A549 (cell line): ENCODE data around the gene B4GALT6. TPM values are rescaled to one million over a fixed set of nuclear protein-coding genes. Genes with fewer than 3 reads are reported as not detected.

Experiments
- ATAC-seq, 2 experiments: fragments of 200-7000 bp in 1 of 2; fragments of >200 bp in 1 of 2; cut with Nextera tagmentation in 1 of 2; cut with Tn5 transposase in 1 of 2; 3 replicates each; pipeline versions ENCODE4 v1.8.0 to v1.9.1; 2018 to 2020; ENCODE audit warnings: mild to moderate bottlenecking in 1 of 2, moderate library complexity in 1 of 2
- CTCF ChIA-PET: fragments of 300-600 bp; sonication (Branson Sonifier 250); formaldehyde crosslinking; extraction: SDS; loops from one replicate; lab custom pipeline; 2021; ENCODE audit warnings: antibody characterized with exemption, inconsistent platforms; lab: Yijun Ruan, JAX
- POLR2A ChIA-PET: fragments of 350-600 bp; formaldehyde crosslinking; extraction: SDS; loops from one replicate; lab custom pipeline; 2021; ENCODE audit warnings: antibody characterized with exemption, inconsistent platforms; lab: Yijun Ruan, JAX
- DNase-seq, 2 experiments: peaks; one replicate each; pipeline versions ENCODE4 v3.0.0 to v3.0.0-alpha.2; 2011 to 2016; ENCODE audit warnings: low read depth in 1 of 2, low spot score in 1 of 2
- FAIRE-seq: peaks from 2 replicates; lab custom pipeline; 2011; peaks lifted over from hg19 to GRCh38; lab: Jason Lieb, UNC
- H3K27ac ChIP-seq, 2 experiments: fragments of >200 bp; sonication (Bioruptor Twin); formaldehyde crosslinking; 3 replicates each; pipeline ENCODE4 v1.5.1; 2016 to 2017
- H3K4me1 ChIP-seq: fragments of >200 bp; sonication (Bioruptor Twin); formaldehyde crosslinking; 3 replicates; pipeline ENCODE4 v1.6.1; 2016
- H3K4me2 ChIP-seq: fragments of >200 bp; sonication (Bioruptor Twin); formaldehyde crosslinking; 3 replicates; pipeline ENCODE4 v1.6.1; 2016
- H3K4me3 ChIP-seq: fragments of >200 bp; sonication (Bioruptor Twin); formaldehyde crosslinking; 3 replicates; pipeline ENCODE4 v1.5.1; 2016
- H3K9me3 ChIP-seq: fragments of >200 bp; sonication (Bioruptor Twin); formaldehyde crosslinking; 3 replicates; pipeline ENCODE4 v1.6.1; 2016
- BHLHE40 ChIP-seq: IDR thresholded peaks from 2 replicates; pipeline ENCODE4 v1.6.1; 2012; ENCODE audit warnings: low read depth, low read length, inconsistent platforms
- CBX8 ChIP-seq: fragments of 200-600 bp; sonication (generic); IDR thresholded peaks from 2 replicates; pipeline ENCODE4 v1.6.1; 2016
- EP300 ChIP-seq, 2 experiments: fragments of >200 bp; sonication (Bioruptor Twin); formaldehyde crosslinking; IDR thresholded peaks; 2 replicates in 1 of 2; 3 replicates in 1 of 2; pipeline ENCODE4 v1.6.1; 2016 to 2017
- ESRRA ChIP-seq: fragments of 150-350 bp; IDR thresholded peaks from 2 replicates; pipeline ENCODE4 v1.6.1; 2014; ENCODE audit warnings: mild to moderate bottlenecking, low read length, borderline replicate concordance
- FOSB ChIP-seq: fragments of 250-450 bp; sonication (Bioruptor Pico); IDR thresholded peaks from 2 replicates; pipeline ENCODE4 v1.5.0; 2020; ENCODE audit warnings: mild to moderate bottlenecking, moderate library complexity
- FOSL2 ChIP-seq, 2 experiments: fragments of 450-650 bp in 1 of 2; fragments of >200 bp in 1 of 2; sonication (Bioruptor Twin) in 1 of 2; formaldehyde crosslinking; IDR thresholded peaks; 2 replicates each; pipeline versions ENCODE4 v1.5.0 to v1.6.1; 2016 to 2020; ENCODE audit warnings: mild to moderate bottlenecking in 1 of 2, moderate library complexity in 1 of 2
- FOXS1 ChIP-seq: fragments of 250-450 bp; sonication (Bioruptor Pico); IDR thresholded peaks from 2 replicates; pipeline ENCODE4 v1.5.0; 2020; ENCODE audit warnings: mild to moderate bottlenecking, moderate library complexity
- HDAC2 ChIP-seq: fragments of 200-600 bp; sonication (generic); IDR thresholded peaks from 2 replicates; pipeline ENCODE4 v1.6.1; 2016
- HOXB13 ChIP-seq: fragments of 250-450 bp; sonication (Bioruptor Pico); IDR thresholded peaks from 2 replicates; pipeline ENCODE4 v1.5.0; 2020; ENCODE audit warnings: low read depth, mild to moderate bottlenecking, moderate library complexity
- JUN ChIP-seq, 2 experiments: fragments of >200 bp; sonication (Bioruptor Twin); formaldehyde crosslinking; IDR thresholded peaks; 2 replicates in 1 of 2; 3 replicates in 1 of 2; pipeline ENCODE4 v1.6.1; 2016 to 2017
- KDM1A ChIP-seq: fragments of 200-600 bp; sonication (generic); IDR thresholded peaks from 2 replicates; pipeline ENCODE4 v1.6.1; 2016; ENCODE audit warnings: low read depth, mild to moderate bottlenecking
- KDM5A ChIP-seq: fragments of 200-600 bp; sonication (generic); IDR thresholded peaks from 2 replicates; pipeline ENCODE4 v1.6.1; 2016; ENCODE audit warnings: antibody characterized with exemption, mild to moderate bottlenecking
- MAZ ChIP-seq: fragments of 150-350 bp; IDR thresholded peaks from 2 replicates; pipeline ENCODE4 v1.6.1; 2014; ENCODE audit warnings: antibody characterized with exemption, low read depth, low read length, borderline replicate concordance
- MYC ChIP-seq: IDR thresholded peaks from 2 replicates; pipeline ENCODE4 v1.6.1; 2012; ENCODE audit warnings: mild to moderate bottlenecking, inconsistent platforms, low read length, improper control_type of control experiment, borderline replicate concordance
- NFE2L2 ChIP-seq: fragments of 150-350 bp; conservative IDR thresholded peaks from 2 replicates; pipeline ENCODE4 v1.6.1; 2014; ENCODE audit warnings: low read length
- NR3C1 ChIP-seq: fragments of >200 bp; sonication (Bioruptor Twin); formaldehyde crosslinking; IDR thresholded peaks from 3 replicates; pipeline ENCODE4 v1.6.1; 2017
- PHF8 ChIP-seq: fragments of 200-600 bp; sonication (generic); IDR thresholded peaks from 2 replicates; pipeline ENCODE4 v1.6.1; 2016; ENCODE audit warnings: low read depth, mild to moderate bottlenecking, antibody characterized with exemption, moderate library complexity, borderline replicate concordance
- POLR2AphosphoS2 ChIP-seq: conservative IDR thresholded peaks from 2 replicates; pipeline ENCODE4 v1.6.1; 2012; ENCODE audit warnings: low read length, improper control_type of control experiment, inconsistent platforms
- RCOR1 ChIP-seq: fragments of 150-350 bp; IDR thresholded peaks from 2 replicates; pipeline ENCODE4 v1.6.1; 2014; ENCODE audit warnings: antibody characterized with exemption, low read length, low read depth
- RNF2 ChIP-seq: fragments of 200-600 bp; sonication (generic); IDR thresholded peaks from 2 replicates; pipeline ENCODE4 v1.6.1; 2016; ENCODE audit warnings: low read depth, mild to moderate bottlenecking, antibody characterized with exemption, moderate library complexity, borderline replicate concordance
- TFCP2L1 ChIP-seq: fragments of 250-450 bp; sonication (Bioruptor Pico); IDR thresholded peaks from 2 replicates; pipeline ENCODE4 v1.5.0; 2021; ENCODE audit warnings: mild to moderate bottlenecking
- TP53 ChIP-seq: fragments of 250-450 bp; sonication (Bioruptor Pico); IDR thresholded peaks from 2 replicates; pipeline ENCODE4 v1.5.0; 2021; ENCODE audit warnings: mild to moderate bottlenecking, moderate library complexity
- ZNF302 ChIP-seq: fragments of 250-450 bp; sonication (Bioruptor Pico); IDR thresholded peaks from 2 replicates; pipeline ENCODE4 v1.9.0; 2021; ENCODE audit warnings: inconsistent platforms, mild to moderate bottlenecking, moderate library complexity
- WGBS: methylation state at CpG from one replicate; pipeline ENCODE4 v1.1.6; 2017; ENCODE audit errors: missing lambda C conversion rate; 5-methylcytosine and 5-hydroxymethylcytosine counted together
- polyA plus RNA-seq, 4 experiments: library from polyadenylated mRNA; depleted of rRNA in 3 of 4; stranded (reverse); fragments of >200 nt; fragmentation: RNase III in 1 of 4; extraction: RNeasy Plus Mini Kit Qiagen cat#74134 plus additional on column Dnase treatment in 1 of 4; gene quantifications; 2 replicates in 3 of 4; 3 replicates in 1 of 4; pipeline ENCODE4 v1.2.3, GENCODE V29; 2011 to 2017
- TF ChIP-seq, protein P1 (sequence below): fragments of 450-650 bp; IDR thresholded peaks from 2 replicates; pipeline ENCODE4 v1.6.1; 2014; ENCODE audit warnings: antibody characterized with exemption
- TF ChIP-seq, protein P2 (sequence below): IDR thresholded peaks from 2 replicates; pipeline ENCODE4 v1.6.1; 2012; ENCODE audit warnings: low read depth, borderline replicate concordance
- TF ChIP-seq, protein P3 (sequence below): fragments of 250-450 bp; sonication (Bioruptor Pico); IDR thresholded peaks from 2 replicates; pipeline ENCODE4 v1.5.0; 2021; ENCODE audit warnings: mild to moderate bottlenecking, moderate library complexity, borderline replicate concordance
- TF ChIP-seq, protein P4 (sequence below): fragments of 200-600 bp; sonication (generic); IDR thresholded peaks from 2 replicates; pipeline ENCODE4 v1.6.1; 2016; ENCODE audit warnings: antibody characterized with exemption, mild to moderate bottlenecking, moderate library complexity
- TF ChIP-seq, protein P5 (sequence below): IDR thresholded peaks from 2 replicates; pipeline ENCODE4 v1.6.1; 2012
- TF ChIP-seq, protein P6 (sequence below): IDR thresholded peaks from 2 replicates; pipeline ENCODE4 v1.6.1; 2012

Gene B4GALT6
- polyA plus RNA-seq, 2 of the 4 experiments (the other 2 are of a cell fraction) = 7.1 to 12.8 TPM

DNA sequence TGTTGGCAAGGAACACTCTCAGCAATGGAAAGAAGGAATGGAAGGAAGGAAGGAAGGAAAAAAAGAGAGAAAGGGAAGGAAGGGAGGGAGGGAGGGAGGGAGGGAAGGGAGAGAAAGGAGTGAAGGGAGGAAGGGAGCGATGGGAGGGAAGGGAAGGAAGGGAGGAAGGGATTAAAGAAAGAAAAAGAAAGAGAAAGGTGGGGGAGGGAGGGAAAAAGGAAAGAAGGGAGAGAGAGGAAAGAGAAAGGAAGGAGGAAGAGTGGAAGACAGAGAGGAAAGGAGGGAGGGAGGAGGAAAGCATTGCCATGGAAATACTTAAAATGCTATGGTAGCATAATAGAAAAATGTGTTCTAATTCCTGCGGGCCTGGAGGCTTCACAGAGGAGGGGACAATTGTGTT is 70.3 kb downstream of the B4GALT6 start:
- POLR2A ChIA-PET = no interaction called here
- H3K4me1 ChIP-seq = no peaks in the 10 kb centered on the region
- DNase-seq (no peak), FAIRE-seq (no peak)
- no peak overlapping the region for H3K4me3 ChIP-seq
- H3K27ac ChIP-seq = no peak overlapping the region
- CTCF ChIA-PET = no interaction called here
- H3K4me2 ChIP-seq = no peak overlapping the region
- no peaks in the 10 kb centered on the region for H3K9me3 ChIP-seq
- TF ChIP-seq JUN (IDR thresholded peaks at IDR 0.05) = no peak
- TF ChIP-seq, protein P1, sequence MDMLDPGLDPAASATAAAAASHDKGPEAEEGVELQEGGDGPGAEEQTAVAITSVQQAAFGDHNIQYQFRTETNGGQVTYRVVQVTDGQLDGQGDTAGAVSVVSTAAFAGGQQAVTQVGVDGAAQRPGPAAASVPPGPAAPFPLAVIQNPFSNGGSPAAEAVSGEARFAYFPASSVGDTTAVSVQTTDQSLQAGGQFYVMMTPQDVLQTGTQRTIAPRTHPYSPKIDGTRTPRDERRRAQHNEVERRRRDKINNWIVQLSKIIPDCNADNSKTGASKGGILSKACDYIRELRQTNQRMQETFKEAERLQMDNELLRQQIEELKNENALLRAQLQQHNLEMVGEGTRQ = no peak
- no peak for TF ChIP-seq POLR2AphosphoS2
- TF ChIP-seq RCOR1 = no peak
- TF ChIP-seq RNF2 = no peak
- TF ChIP-seq, protein P2, sequence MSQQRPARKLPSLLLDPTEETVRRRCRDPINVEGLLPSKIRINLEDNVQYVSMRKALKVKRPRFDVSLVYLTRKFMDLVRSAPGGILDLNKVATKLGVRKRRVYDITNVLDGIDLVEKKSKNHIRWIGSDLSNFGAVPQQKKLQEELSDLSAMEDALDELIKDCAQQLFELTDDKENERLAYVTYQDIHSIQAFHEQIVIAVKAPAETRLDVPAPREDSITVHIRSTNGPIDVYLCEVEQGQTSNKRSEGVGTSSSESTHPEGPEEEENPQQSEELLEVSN = no peak
- no peak for TF ChIP-seq ZNF302 (CRISPR knock-in tag)
- no peak for TF ChIP-seq FOSB (CRISPR knock-in tag)
- TF ChIP-seq, protein P3, sequence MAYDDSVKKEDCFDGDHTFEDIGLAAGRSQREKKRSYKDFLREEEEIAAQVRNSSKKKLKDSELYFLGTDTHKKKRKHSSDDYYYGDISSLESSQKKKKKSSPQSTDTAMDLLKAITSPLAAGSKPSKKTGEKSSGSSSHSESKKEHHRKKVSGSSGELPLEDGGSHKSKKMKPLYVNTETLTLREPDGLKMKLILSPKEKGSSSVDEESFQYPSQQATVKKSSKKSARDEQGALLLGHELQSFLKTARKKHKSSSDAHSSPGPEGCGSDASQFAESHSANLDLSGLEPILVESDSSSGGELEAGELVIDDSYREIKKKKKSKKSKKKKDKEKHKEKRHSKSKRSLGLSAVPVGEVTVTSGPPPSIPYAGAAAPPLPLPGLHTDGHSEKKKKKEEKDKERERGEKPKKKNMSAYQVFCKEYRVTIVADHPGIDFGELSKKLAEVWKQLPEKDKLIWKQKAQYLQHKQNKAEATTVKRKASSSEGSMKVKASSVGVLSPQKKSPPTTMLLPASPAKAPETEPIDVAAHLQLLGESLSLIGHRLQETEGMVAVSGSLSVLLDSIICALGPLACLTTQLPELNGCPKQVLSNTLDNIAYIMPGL = no peak
- no peak for TF ChIP-seq HDAC2
- no peak for TF ChIP-seq HOXB13
- no peak for TF ChIP-seq EP300 (IDR thresholded peaks at IDR 0.05)
- no peak for TF ChIP-seq PHF8
- TF ChIP-seq, protein P4, sequence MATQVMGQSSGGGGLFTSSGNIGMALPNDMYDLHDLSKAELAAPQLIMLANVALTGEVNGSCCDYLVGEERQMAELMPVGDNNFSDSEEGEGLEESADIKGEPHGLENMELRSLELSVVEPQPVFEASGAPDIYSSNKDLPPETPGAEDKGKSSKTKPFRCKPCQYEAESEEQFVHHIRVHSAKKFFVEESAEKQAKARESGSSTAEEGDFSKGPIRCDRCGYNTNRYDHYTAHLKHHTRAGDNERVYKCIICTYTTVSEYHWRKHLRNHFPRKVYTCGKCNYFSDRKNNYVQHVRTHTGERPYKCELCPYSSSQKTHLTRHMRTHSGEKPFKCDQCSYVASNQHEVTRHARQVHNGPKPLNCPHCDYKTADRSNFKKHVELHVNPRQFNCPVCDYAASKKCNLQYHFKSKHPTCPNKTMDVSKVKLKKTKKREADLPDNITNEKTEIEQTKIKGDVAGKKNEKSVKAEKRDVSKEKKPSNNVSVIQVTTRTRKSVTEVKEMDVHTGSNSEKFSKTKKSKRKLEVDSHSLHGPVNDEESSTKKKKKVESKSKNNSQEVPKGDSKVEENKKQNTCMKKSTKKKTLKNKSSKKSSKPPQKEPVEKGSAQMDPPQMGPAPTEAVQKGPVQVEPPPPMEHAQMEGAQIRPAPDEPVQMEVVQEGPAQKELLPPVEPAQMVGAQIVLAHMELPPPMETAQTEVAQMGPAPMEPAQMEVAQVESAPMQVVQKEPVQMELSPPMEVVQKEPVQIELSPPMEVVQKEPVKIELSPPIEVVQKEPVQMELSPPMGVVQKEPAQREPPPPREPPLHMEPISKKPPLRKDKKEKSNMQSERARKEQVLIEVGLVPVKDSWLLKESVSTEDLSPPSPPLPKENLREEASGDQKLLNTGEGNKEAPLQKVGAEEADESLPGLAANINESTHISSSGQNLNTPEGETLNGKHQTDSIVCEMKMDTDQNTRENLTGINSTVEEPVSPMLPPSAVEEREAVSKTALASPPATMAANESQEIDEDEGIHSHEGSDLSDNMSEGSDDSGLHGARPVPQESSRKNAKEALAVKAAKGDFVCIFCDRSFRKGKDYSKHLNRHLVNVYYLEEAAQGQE = no peak
- TF ChIP-seq, protein P5, sequence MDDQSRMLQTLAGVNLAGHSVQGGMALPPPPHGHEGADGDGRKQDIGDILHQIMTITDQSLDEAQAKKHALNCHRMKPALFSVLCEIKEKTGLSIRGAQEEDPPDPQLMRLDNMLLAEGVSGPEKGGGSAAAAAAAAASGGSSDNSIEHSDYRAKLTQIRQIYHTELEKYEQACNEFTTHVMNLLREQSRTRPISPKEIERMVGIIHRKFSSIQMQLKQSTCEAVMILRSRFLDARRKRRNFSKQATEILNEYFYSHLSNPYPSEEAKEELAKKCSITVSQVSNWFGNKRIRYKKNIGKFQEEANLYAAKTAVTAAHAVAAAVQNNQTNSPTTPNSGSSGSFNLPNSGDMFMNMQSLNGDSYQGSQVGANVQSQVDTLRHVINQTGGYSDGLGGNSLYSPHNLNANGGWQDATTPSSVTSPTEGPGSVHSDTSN = no peak
- TF ChIP-seq TFCP2L1 (CRISPR knock-in tag) = no peak
- TF ChIP-seq TP53 (CRISPR knock-in tag) = no peak
- TF ChIP-seq, all 56 proteins: peak for 0
- WGBS = 86% methylated on average over 1 of the region's 2 CpGs
- ATAC-seq = no peak

DNA sequence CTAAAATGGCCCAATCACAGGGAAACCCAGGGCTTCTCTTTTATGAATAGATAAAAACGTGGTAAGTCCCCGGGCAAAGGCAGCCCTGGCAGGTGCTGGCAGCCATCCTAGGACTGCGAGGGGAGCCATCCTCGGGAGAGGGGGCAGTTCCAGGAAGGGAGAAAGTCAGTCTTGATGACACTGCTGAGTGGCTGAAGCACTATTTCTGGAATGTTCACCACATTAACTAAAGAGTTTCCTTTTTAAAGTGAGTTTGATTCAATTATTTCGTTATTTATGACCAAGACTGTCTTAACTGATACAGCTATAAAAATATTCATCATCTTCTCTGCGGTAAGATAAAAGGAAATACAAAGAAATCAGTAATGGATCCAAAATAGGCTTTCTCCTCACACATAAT is 72.3 kb downstream of the B4GALT6 start:
- ChIA-PET POLR2A (no interaction called here), CTCF (interaction anchor here (0.8 kb wide), 1 partner anchor 19 kb away, joined by 3 read pairs; no protein-coding TSS in a partner anchor)
- ATAC-seq = no peak
- Histone ChIP-seq H3K4me1 (no peaks in the 10 kb centered on the region), H3K4me3 (no peak overlapping the region), H3K9me3 (no peaks in the 10 kb centered on the region), H3K27ac (no peak overlapping the region), H3K4me2 (no peak overlapping the region)
- no peak for FAIRE-seq
- WGBS = 37% methylated on average over 6 of the region's 6 CpGs
- no peak for DNase-seq
- TF ChIP-seq NR3C1 (no peak), ESRRA (no peak), FOSL2 (IDR thresholded peaks at IDR 0.05) (no peak), FOSL2 (CRISPR knock-in tag; IDR thresholded peaks at IDR 0.05) (no peak), BHLHE40 (no peak), MAZ (no peak), KDM1A (no peak), NFE2L2 (no peak), RNF2 (no peak), CBX8 (no peak), FOXS1 (CRISPR knock-in tag) (no peak), KDM5A (no peak), MYC (no peak)
- TF ChIP-seq, protein P6, sequence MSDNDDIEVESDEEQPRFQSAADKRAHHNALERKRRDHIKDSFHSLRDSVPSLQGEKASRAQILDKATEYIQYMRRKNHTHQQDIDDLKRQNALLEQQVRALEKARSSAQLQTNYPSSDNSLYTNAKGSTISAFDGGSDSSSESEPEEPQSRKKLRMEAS = no peak
